BE2C (cell line): Measurements from ENCODE around the gene NRGN.
"Not testable (repeated sequence)": the region's sequence is repeated elsewhere in the genome, so short reads cannot be mapped to it uniquely, and the experiment has no call there.

Experiments
- DNase-seq: peaks from one replicate; pipeline ENCODE4 v3.0.0-alpha.2; 2020
- H3K27me3 ChIP-seq: fragments of 250-450 bp; sonication (Bioruptor Pico); 2 replicates; pipeline ENCODE4 v1.5.1; 2020; ENCODE audit warnings: mild to moderate bottlenecking
- H3K36me3 ChIP-seq: fragments of 250-450 bp; sonication (Bioruptor Pico); 2 replicates; pipeline ENCODE4 v1.5.1; 2020; ENCODE audit warnings: mild to moderate bottlenecking
- H3K4me1 ChIP-seq: fragments of 250-450 bp; sonication (Bioruptor Pico); 2 replicates; pipeline ENCODE4 v1.5.1; 2020
- H3K4me3 ChIP-seq: 2 replicates; pipeline ENCODE4 v1.5.1; 2011; ENCODE audit warnings: low read depth, low read length
- H3K9me3 ChIP-seq: fragments of 250-450 bp; sonication (Bioruptor Pico); 2 replicates; pipeline ENCODE4 v1.5.1; 2020
- CTCF ChIP-seq: IDR thresholded peaks from 2 replicates; pipeline ENCODE4 v1.5.1; 2012; ENCODE audit warnings: mild to moderate bottlenecking, low read depth, low read length

Gene NRGN

GRCh38 chr11:124769806-124770774, 30.3 kb downstream of the NRGN start:
- no peaks in the 10 kb centered on the region for H3K9me3 ChIP-seq
- TF ChIP-seq CTCF: no peak
- no peaks in the 10 kb centered on the region for H3K4me1 ChIP-seq
- H3K36me3 ChIP-seq: peaks cover 12% of the 10 kb centered on the region; the same call in 1 of the 2 replicates
- no peaks in the 10 kb centered on the region for H3K27me3 ChIP-seq
- DNase-seq: no peak
- H3K4me3 ChIP-seq: no peak overlapping the region

DNA sequence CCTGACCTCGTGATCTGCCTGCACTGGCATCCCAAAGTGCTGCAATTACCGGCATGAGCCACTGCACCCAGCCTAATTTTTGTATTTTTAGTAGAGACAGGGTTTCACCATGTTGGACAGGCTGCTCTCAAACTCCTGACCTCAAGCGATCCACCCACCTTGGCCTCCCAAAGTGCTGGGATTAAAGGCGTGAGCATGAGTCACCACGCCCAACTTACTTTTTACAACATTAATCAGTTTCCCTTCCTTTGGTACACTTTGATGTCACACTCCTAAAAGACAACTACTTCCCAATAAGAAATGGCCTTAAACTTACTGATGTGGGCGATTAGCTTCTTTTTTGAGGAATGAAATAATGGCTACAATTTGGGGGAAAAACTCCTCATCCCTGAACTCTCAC, 31.2 kb downstream of the NRGN start:
- H3K36me3 ChIP-seq: peaks cover 12% of the 10 kb centered on the region; the same call in 1 of the 2 replicates
- H3K9me3 ChIP-seq, H3K4me1 ChIP-seq, H3K4me3 ChIP-seq, H3K27me3 ChIP-seq, DNase-seq: not testable (repeated sequence)

GRCh38 chr11:124776865-124777645, 37.3 kb downstream of the NRGN start:
- H3K9me3 ChIP-seq: no peaks in the 10 kb centered on the region
- peaks cover 4% of the 10 kb centered on the region; the same call in 1 of the 2 replicates for H3K36me3 ChIP-seq
- H3K4me3 ChIP-seq: no peak overlapping the region
- no peak for DNase-seq
- no peak for TF ChIP-seq CTCF
- no peaks in the 10 kb centered on the region for H3K4me1 ChIP-seq
- no peaks in the 10 kb centered on the region for H3K27me3 ChIP-seq

GRCh38 chr11:124778281-124778680, 38.5 kb downstream of the NRGN start:
- Histone ChIP-seq H3K36me3 (no peaks in the 10 kb centered on the region; the same call in 1 of the 2 replicates), H3K4me1 (no peaks in the 10 kb centered on the region), H3K4me3 (no peak overlapping the region), H3K9me3 (no peaks in the 10 kb centered on the region), H3K27me3 (no peaks in the 10 kb centered on the region)
- no peak for DNase-seq
- TF ChIP-seq CTCF: peak; percentile 55

DNA sequence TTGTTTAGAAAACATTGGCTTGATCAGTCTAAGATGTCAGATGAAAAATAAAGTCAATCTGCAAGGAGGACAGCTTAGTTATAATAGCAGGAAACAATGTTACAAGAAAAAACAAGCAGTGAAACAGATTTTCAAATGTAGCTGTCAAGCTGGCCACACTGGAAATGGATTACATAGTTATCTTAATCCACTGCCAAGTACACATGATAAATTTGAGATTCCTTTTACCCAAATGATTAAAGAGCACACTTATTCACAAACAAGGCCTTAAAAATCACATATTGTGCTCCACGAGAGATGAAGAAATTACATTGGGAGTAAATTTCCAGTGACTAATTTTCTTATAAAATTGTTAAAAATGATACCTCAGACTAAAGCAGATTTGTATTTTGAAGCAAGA, 39.8 kb downstream of the NRGN start:
- no peaks in the 10 kb centered on the region for H3K4me1 ChIP-seq
- H3K36me3 ChIP-seq: no peaks in the 10 kb centered on the region
- no peaks in the 10 kb centered on the region for H3K27me3 ChIP-seq
- H3K9me3 ChIP-seq: no peaks in the 10 kb centered on the region
- no peak for DNase-seq
- TF ChIP-seq CTCF: no peak
- no peak overlapping the region for H3K4me3 ChIP-seq

DNA sequence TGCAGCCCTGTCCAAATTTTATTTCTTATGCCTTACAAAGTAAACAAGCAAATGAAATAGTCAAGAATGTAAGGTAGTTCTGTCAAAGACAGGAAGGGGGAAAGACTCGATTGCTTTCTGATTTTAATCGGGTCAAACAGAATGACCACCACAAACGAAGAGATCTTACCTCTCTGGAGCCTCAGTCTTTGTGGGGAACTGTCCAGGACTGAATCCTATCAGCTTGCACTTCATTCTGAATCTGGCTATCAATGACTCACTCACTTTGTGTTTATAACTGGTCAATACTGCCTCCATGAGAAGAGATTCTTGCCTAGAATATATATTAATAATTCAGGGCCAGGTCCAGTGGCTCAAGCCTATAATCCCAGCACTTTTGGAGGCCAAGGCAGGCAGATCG, 43.3 kb downstream of the NRGN start:
- DNase-seq: no peak
- no peaks in the 10 kb centered on the region for H3K36me3 ChIP-seq
- TF ChIP-seq CTCF: no peak

More for the DNA sequence above, 43.3 kb downstream of the NRGN start:
- no peak overlapping the region for H3K4me3 ChIP-seq
- no peaks in the 10 kb centered on the region for H3K27me3 ChIP-seq
- no peaks in the 10 kb centered on the region for H3K9me3 ChIP-seq
- no peaks in the 10 kb centered on the region for H3K4me1 ChIP-seq
